Measurements from ENCODE around the gene IQCN.

IQCN gene

DNA sequence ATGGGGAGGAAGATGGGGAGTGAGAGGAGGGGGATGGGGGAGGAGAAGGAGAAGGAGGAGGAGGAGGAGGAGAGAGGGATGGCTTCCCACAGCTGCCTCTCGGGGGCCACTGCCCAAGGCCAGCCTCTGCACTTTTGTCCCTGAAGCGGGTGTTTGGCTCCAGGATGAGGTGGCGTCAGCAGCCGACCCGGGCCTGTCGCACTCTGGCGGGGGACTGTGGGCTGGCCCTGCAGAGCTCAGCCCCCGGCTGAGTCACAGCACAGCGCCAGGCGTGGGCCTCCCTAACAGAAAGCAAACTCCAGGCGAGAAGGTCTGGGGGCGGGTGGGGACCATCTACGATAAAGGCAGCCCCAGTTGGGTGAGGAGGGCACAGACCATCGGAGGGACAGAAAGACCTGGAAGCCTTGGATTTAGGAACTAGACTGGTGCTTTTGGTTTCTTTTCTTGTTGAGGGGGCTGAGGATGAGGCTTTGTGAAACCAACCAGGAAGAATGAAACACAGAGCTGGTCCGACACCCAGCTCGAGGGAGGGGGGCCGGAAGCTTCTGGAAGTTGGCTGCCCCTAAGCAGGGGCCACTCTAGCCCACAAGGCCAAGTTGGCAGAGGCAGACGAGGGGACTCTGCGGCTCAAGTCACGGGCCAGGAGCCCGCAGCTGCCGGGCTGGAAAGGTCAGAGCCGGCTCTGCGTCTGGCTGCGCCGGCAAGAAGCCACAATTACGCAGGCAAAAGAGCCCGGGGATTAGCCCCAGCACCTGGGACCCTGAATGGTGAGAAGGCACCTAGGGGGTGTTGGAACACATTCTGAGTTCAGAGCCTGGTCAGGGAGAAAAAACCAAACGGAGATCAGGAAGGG lies 30.4 kb upstream of the IQCN start:
- peak; percentile 76 to 79 for DNase-seq (ENCODE audit: low read depth in 2 of 2)

DNA sequence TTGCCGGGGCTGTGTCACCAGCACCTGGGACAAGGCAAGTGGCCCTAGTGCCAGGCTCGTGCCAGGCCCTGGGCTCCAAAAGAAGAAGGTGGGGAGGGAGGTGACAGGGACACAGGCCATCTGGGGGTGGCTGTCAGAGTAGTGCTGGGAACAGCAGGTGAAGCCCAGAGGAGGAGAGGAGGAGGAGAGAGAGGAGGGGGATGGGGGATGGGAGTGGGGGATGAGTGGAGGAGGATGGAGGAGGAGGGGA lies 29.9 kb upstream of the IQCN start:
- DNase-seq (ENCODE audit: low read depth in 2 of 2), result no peak

DNA sequence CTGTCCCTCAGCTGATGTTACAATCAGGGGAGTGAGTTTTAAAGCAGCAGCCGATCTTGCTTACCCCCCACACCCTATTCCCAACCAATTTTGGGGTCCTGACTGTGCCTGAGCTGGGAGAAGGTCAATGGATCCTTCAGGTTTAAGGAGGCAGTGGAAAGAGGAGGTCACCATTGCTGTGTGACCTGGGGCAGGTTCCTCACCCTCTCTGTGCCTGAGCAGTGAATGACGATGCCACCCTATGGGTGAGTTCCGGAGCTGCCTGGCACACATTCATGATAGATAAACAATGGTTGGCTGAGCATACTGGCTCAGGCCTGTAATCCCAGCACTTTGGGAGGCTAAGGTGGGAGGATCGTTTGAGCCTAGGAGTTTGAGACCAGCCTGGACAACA lies 27.5 kb upstream of the IQCN start:
- DNase-seq (ENCODE audit: low read depth in 2 of 2), result no peak

DNA sequence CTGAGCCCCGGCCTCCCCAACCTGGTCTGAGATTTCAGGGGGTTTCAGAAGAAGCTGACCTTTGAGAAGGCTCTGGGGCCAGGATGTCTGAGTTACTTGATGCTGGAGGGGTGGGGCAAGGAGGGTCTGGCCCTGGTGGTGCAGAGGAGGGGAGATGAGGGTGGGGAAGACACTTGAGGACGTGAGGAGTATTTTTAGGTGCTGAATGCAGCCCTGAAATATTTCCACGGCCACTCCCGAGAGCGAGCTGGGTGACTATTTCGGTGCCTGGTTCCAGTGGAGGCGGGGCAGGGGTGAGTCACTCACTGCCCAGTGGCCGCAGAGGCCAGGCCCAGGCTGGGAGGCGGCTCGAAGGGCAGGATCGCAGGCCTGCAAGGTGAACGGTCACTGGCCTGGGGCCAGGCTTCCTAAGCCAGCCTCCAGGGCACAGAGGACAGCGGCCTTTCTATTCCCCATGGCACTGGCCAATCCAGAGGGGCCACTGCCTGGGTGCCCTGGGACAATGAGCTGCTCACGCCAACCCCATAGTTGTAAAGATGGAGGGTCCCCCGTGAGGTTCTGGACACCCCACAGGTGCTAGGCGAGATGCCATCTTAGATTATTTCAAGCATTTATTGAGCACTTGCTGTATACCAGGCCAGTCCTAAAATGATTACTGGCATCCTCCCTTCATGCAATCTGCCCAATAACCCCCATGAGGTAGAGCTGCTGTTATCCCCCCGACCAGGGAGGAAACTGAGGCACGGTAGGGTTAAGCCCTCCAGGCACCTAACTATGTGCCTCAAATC lies 26.9 kb upstream of the IQCN start:
- no peak for DNase-seq (ENCODE audit: low read depth in 2 of 2)

DNA sequence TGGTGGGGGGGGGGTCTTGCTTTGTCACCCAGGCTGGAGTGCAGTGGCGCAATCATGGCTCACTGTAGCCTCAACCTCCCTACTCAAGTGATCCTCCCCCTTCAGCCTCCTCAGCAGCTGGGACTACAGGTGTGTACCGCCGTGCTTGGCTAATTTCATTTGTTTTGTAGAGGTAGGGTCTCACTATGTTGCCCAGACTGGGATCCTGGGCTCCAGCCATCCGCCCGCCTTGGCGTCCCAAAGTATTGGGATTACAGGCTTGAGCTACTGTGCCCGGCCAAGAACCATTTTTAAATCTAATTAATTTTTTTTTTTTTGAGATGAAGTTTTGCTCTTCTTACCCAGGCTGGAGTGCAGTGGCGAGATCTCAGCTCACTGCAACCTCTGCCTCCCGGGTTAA lies 25.4 kb upstream of the IQCN start:
- no peak for DNase-seq (ENCODE audit: low read depth in 2 of 2)

DNA sequence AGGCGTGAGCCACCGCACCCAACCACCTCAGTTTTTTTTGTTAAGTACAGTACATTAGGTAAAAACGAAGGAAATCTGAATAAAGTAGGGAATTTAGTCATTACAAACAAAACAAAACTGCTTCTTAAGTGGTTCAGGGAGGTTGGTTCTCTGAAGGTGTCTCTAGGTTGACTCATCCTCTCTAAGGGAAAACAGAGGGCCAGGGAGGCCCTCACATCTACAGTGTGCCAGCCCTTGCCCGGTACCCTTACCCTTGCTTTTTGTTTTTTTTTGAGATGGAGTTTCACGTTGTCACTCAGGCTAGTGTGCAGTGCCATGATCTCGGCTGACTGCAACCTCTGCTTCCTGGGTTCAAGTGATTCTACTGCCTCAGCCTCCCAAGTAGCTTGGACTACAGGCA lies 24.3 kb upstream of the IQCN start:
- DNase-seq (ENCODE audit: low read depth in 2 of 2), result no peak

DNA sequence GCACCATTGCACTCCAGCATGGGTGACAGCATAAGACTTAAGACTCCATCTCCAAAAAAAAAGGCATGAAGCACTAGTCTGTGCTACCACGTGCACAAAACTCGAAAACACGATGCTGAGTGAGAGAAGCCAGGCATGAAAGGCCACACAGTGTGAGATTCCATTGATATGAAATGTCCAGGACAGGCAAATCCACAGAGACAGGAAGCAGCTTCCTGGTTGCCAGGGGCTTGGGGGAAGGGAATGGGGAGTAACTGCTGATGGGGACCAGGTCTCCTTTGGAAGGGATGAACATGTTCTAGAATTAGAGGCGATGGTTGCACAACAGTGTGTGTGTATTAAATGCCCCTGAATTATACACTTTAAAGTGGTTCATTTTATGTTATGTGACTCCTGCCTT lies 23.1 kb upstream of the IQCN start:
- DNase-seq (ENCODE audit: low read depth in 2 of 2), result no peak

DNA sequence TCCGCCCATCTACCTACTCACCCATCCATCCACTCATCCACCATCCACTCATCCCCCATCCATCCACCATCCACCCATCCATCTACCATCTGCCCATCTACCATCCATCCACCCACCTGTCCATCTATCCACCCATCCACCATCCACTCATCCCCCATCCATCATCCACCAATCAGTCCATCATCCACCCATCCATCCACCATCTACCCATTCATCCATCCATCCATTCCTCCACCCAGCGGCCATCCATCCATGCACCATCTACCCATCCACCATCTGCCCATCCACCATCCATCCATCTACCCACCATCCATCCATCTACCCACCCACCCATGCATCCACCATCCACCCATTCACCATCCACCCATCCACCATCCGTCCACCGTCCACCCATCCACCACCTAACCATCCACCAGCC lies 20.8 kb upstream of the IQCN start:
- DNase-seq (ENCODE audit: low read depth in 2 of 2), result no peak

DNA sequence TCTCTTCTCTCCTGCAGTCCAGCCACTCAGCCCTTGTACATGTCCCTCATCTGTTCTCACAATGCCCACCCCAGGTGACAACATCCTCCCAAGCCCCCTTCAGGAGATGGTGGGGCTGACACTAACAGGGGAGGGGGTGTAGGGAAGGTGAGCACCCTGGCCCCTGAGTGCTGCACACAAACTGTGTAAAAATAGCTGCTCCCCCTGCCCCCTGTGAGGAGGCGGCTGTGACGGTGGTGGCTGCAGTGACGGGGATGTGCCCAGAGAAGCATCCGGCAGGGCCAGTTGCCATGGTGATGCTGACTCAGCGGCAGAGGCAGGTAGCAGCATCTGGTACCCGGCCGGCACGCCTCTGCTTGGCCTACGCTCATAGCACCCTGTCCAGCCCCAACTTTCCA lies 20.2 kb upstream of the IQCN start:
- peak; percentile 88 to 90 for DNase-seq (ENCODE audit: low read depth in 2 of 2)

DNA sequence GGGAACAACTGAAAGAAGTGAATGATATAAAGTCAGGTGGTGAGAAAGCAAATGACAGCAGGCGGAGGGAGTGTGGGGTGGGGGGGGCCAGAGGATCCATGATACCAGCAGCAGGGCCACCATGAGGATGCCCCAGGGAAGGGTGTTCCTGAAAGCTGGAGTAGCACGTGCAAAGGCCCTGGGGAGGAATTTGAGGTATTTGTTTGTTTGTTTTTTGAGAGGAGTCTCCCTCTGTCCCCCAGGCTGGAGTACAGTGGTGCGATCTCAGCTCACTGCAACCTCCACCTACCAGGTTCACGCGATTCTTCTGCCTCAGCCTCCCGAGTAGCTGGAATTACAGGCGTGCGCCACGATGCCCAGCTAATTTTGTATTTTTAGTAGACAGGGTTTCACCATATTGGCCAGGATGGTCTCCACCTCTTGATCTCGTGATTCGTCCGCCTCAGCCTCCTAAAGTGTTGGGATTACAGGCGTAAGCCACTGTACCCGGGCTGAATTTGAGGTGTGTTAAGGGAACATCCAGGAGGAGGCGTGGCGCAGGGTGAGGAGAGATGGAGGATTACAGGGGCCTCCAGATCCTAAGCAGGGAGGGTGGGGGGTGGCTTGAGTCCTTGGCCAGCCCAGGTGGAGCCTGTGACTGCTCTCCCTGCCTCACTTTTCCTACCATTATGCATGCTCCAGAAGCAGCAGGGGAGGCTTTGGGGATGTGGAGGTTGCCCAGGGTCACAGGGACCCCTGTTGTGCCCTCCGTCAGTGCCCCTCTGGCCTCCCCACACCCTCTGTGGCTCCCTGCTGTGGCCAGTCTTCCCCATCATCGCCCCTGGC lies 19.6 kb upstream of the IQCN start:
- no peak for DNase-seq (ENCODE audit: low read depth in 2 of 2)

DNA sequence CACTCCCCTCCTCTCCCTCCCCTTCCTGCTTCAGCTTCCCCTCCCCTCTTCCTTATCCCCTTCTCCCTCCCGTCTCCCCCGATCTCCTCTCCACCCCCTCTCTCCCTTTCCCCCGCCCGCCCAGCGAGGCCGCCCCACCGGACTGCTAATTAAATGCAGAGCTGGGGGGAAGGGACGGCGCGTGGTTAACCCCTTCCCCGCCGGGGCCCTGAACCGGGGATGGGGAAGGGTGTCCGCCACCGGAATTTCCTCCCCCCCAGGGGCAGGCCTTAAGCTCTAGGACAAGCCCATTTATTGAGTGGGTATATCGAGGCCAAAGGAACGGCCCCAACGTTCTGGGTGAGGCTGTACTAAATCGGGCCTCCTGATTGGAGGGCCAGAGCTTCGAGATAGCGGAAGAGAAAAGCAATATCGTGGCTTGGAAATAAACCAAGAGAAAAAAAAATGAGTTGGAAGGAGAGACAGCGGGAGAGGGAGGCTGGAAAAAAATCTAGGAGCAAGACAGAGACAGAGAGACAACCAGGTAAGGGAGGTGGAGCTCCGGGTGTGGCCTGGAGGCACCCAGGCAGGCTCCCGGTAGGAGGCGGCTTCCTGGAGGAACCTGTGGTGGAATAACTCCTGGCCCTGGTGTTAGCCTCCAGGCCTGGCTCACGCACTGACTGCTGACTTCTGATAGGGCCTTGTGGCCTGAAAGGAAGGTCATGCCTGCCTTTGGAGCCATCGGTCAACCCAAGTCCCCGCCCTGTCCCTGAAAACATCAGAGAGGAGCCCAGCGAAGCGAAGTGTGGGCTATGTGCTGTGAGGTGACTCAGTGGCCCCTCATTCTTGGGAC lies 18.8 kb upstream of the IQCN start:
- no peak for DNase-seq (ENCODE audit: low read depth in 2 of 2)

DNA sequence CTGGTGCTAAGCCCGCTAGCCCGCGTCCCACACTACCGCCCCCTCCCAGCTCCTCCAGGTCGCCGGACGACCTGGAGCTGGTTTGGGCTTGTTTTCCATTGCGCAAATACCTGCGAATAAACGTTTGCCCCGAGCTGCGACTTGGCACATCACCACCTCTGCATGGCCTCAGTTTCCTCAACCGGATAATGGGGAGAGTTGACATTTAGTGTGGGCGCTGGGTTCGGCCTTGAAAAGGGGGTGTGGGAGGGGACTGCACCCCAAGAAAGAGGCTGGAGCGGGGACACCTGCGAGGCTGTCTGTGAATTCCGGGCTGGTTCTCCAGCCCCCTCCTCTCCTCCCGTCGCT lies 18.2 kb upstream of the IQCN start:
- no peak for DNase-seq (ENCODE audit: low read depth in 2 of 2)

DNA sequence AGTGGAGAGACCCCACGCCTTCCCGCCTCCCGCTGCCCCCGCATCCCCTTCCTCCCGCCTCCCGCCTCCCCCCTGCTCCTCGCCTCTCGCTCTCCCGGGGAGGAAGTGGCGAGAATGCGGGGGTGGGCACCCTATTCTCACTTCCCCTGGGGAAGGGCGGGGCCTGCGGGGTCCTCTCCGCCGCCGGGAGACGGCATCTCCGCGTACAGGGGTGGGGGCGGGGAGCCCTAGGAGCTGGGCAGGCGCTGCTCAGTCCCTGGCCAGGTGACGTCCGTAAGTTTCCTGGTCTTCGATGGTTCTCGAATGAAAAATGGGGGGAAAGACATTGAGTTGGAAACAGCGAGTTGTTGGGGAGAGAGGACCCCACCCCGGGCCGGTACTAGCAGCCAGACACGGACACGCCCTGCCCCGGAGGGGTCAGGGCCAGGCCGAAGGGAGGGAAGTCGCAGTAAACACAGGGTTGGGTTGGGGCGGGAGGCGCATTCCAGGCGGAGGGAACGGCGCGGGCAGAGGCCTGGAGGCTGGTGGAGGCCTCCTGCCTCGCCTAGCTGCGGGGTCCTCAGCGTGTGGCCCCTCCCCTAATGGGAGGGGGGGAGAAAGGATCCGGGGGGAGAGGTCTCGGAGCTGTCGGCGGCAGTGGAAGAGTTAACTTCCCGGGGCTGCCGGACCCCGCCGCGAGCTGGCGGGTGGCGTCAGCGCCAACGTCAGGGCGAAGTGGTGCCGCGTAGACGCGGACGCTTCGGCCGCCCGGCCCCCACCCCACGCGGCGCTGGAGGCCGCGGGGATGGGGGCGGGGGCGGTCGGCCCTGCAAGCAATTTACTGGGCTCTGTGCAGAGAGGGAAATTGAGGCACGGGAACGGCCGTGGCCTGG lies 17.6 kb upstream of the IQCN start:
- peak; percentile 65 to 69 for DNase-seq (ENCODE audit: low read depth in 2 of 2)

DNA sequence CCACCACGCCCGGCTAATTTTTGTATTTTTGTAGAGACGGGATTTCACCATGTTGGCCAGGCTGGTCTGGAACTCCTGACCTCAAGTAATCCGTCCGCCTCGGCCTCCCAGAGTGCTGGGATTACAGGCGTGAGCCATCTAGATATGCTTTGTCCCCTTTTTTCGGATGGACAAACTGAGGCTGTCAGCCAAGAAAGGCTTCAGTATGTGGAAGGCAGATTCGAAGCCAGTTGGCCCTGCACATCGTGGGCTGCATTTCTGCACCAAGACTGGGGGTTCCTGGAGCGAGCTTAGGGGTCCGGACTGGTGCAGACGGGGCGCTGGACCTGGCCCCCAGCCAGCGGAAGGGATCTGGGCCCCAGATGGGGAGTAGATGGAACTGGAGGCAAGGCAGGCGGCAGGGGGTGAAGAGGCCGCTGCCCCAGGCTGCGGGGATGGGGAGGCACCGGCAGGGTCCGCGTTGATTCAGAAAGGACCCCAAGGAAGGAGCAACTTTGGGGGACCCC lies 16.8 kb upstream of the IQCN start:
- no peak for DNase-seq (ENCODE audit: low read depth in 2 of 2)

DNA sequence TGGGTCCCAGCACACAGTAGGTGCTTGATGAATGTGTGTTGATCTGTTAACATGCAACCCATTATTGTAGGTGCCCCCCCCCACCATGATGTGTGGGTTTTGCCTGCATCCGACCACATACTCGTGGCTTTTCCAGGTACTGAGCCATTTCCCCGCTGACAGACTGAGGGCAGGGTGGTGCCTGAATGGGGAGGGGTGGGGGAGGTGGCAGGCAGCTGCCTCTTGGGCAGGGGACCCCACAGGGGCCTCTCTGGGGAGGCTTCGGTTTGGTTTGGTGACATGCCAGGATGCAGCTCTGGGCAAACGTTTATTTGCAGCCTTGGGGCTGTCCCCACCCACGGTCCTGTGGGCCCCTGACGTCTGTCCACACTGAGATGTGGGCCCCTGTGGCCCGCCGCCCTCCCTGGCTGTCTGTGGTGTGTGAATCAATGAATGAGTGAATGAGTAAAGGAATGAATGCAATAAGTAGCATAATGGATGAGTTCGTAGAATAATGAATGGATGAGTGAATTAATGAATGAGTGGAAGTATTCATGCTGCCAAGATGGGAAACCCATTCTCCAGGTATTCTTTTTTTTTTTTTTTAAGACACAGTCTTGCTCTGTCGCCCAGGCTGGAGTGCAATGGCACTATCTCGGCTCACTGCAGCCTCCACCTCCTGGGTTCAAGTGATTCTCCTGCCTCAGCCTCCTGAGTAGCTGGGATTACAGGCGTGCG lies 16.2 kb upstream of the IQCN start:
- peak; percentile 60 to 70 for DNase-seq (ENCODE audit: low read depth in 2 of 2)

DNA sequence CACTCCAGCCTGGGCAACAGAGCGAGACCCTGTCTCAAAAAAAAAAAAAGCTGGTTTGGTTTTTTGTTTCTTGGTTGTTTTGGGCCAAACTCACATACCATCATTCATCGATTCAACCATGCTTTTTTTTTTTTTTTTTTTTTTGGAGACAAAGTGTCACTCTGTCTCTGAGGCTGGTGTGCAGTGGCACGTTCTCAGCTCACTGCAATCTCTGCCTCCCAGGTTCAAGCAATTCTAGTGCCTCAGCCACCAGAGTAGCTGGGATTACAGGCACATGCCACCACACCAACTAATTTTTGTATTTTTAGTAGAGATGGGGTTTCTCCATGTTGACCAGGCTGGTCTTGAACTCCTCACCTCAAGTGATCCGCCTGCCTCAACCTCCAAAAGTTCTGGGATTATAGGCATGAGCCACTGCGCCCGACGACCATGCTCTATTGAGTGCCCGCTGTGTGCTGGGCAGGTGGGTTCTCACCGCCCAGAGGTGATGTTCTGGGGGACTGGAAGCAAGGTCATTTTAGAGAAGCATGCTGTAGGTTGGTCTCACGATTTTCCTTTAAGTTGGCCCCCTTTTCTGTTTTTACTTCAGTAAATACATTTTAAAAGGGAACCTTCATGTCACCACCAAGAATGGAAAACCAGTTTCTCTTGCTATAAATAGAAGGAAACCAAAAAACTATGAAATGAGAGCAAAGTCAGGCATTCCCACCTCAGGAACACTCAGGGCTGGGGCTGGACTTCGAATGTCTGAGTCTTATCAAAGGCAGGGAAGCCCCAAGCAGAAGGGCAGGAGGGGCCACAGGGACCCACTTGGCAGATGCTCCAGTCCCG lies 15.4 kb upstream of the IQCN start:
- no peak for DNase-seq (ENCODE audit: low read depth in 2 of 2)

DNA sequence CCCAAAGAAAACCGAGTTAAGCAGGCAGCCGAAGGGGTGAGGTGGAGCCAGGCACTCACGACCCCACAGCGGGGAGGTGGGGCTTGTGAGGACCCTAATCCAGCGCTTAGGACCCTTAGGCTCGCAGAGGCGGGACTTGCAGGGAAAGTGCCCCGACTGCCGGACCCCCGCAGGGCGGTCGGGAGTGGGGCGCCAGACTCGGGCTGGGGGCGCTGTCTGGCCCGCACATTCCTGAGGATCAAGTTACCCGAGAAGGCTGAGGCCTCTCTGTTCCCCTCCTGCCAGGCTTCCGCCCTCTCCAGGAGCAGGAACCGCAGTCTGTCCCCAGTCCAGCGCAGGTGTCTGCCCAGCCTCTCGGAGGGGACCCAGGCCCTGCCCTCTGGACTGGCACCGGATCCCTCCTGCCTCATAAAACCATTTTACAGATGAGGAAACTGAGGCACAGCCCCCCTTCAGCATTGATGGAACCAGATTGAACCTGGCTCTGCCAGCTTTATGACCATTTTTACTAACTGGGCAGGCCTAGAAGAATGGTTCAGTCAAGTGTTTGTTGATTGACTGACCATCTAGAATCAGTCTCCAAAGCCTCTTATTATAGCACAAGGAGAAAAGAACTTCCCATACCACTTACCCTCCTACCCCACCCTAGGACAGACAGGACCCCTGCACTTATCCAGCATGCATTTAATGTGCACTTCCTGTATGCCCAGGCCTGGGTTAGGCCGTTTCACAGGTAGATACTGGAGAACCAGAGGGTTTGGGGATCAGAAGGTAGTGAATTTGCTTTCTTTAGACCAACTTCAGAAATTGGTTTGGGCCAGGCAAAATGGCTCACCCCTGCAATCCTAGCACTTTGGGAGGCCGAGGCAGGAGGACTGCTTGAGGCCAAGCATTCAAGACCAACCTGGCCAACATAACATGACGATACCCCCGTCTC lies 13.9 kb upstream of the IQCN start:
- DNase-seq (ENCODE audit: low read depth in 2 of 2), result no peak
